HCT116 (cell line): ENCODE results near the gene VWF. TPM values are rescaled to one million over a fixed set of nuclear protein-coding genes. Genes with fewer than 3 reads are reported as not detected.

Experiments
- ATAC-seq: fragments of 200-7000 bp; cut with Tn5 transposase; 2 replicates; pipeline ENCODE4 v1.9.1; 2020; ENCODE audit warnings: mild to moderate bottlenecking, moderate library complexity
- BruUV-seq: library from RNA; stranded (reverse); fragments of 400-500 nt; replicated peaks from 2 replicates; lab custom pipeline; 2021; lab: Mats Ljungman, UMichigan
- CTCF ChIA-PET: fragments of 300-600 bp; sonication (Branson Sonifier 250); formaldehyde crosslinking; loops from one replicate; lab custom pipeline; 2021; ENCODE audit warnings: antibody characterized with exemption; lab: Charles Lee
- POLR2A ChIA-PET: fragments of 300-600, 350-600 bp; sonication (Branson Sonifier 250); formaldehyde crosslinking; loops from one replicate; lab custom pipeline; 2021; ENCODE audit warnings: antibody characterized with exemption; lab: Charles Lee
- RAD21 ChIA-PET, 2 experiments: fragments of 300-600 bp; sonication (Branson Sonifier 250); formaldehyde crosslinking; loops; one replicate each; lab custom pipeline; 2023; ENCODE audit warnings: low total read pairs in 2 of 2; ENCODE audit not compliant: uncharacterized antibody in 2 of 2, unreplicated experiment in 2 of 2, low non-redundant PET in 1 of 2; lab: Charles Lee
- DNase-seq: peaks from one replicate; pipeline ENCODE4 v3.0.0-alpha.2; 2010; ENCODE audit warnings: low read depth, low spot score
- H2AFZ ChIP-seq: fragments of 200-600 bp; shearing (Covaris generic), sonication (generic); 2 replicates; pipeline ENCODE4 v1.6.1; 2017; ENCODE audit warnings: low read depth, mixed run types, mixed read lengths, antibody characterized with exemption, low read length; ENCODE audit not compliant: poor library complexity, severe bottlenecking
- H3K27ac ChIP-seq: 2 replicates; pipeline ENCODE4 v1.5.1; 2012; ENCODE audit warnings: low read depth, low read length
- H3K27me3 ChIP-seq: fragments of 200-600 bp; sonication (generic); 2 replicates; pipeline ENCODE4 v1.6.1; 2016; ENCODE audit warnings: mixed run types, low read length, mixed read lengths; ENCODE audit not compliant: insufficient read depth
- H3K36me3 ChIP-seq, 2 experiments: fragments of 200-500 bp in 1 of 2; fragments of 200-600 bp in 1 of 2; sonication (Bioruptor generic) in 1 of 2; sonication (generic) in 1 of 2; 2 replicates each; pipeline versions ENCODE4 v1.5.1 to v1.6.1; 2014 to 2016; ENCODE audit warnings: low read length in 2 of 2, inconsistent platforms in 1 of 2, mixed read lengths in 1 of 2, mixed run types in 1 of 2; ENCODE audit not compliant: insufficient read depth in 2 of 2, control insufficient read depth in 1 of 2
- H3K4me1 ChIP-seq, 2 experiments: fragments of 200-600 bp in 1 of 2; sonication (generic) in 1 of 2; 2 replicates each; pipeline versions ENCODE4 v1.5.1 to v1.6.1; 2012 to 2017; ENCODE audit warnings: low read length in 2 of 2, inconsistent platforms in 1 of 2, mild to moderate bottlenecking in 1 of 2, mixed read lengths in 1 of 2, mixed run types in 1 of 2, moderate library complexity in 1 of 2; ENCODE audit not compliant: insufficient read depth in 2 of 2, control insufficient read depth in 1 of 2
- H3K4me2 ChIP-seq: fragments of 200-600 bp; sonication (generic); 2 replicates; pipeline ENCODE4 v1.6.1; 2017; ENCODE audit warnings: mixed run types, low read length, mixed read lengths
- H3K4me3 ChIP-seq, 2 experiments: fragments of 200-600 bp in 1 of 2; sonication (generic) in 1 of 2; replicated peaks in 1 of 2; 2 replicates each; pipeline ENCODE4 v1.5.1; 2011 to 2016; ENCODE audit warnings: low read length in 2 of 2, control low read depth in 1 of 2, low read depth in 1 of 2, mild to moderate bottlenecking in 1 of 2, mixed read lengths in 1 of 2, mixed run types in 1 of 2
- H3K79me2 ChIP-seq: fragments of 200-600 bp; sonication (generic); 2 replicates; pipeline ENCODE4 v1.6.1; 2017; ENCODE audit warnings: mild to moderate bottlenecking, mixed run types, low read length, moderate library complexity, mixed read lengths; ENCODE audit not compliant: insufficient read depth
- H3K9ac ChIP-seq: fragments of 200-600 bp; sonication (generic); 2 replicates; pipeline ENCODE4 v1.6.1; 2016; ENCODE audit warnings: low read length, mixed read lengths
- H3K9me2 ChIP-seq: fragments of 200-600 bp; sonication (generic), shearing (Covaris generic); 2 replicates; pipeline ENCODE4 v1.6.1; 2017; ENCODE audit warnings: mixed run types, mild to moderate bottlenecking, moderate library complexity; ENCODE audit not compliant: insufficient read depth
- H3K9me3 ChIP-seq, 2 experiments: fragments of 200-500 bp in 1 of 2; fragments of 200-600 bp in 1 of 2; sonication (Bioruptor generic) in 1 of 2; sonication (generic) in 1 of 2; 2 replicates each; pipeline ENCODE4 v1.6.1; 2014 to 2017; ENCODE audit warnings: low read length in 2 of 2, mixed read lengths in 2 of 2, inconsistent platforms in 1 of 2, low read depth in 1 of 2, mild to moderate bottlenecking in 1 of 2, mixed run types in 1 of 2, moderate library complexity in 1 of 2; ENCODE audit not compliant: control insufficient read depth in 1 of 2, insufficient read depth in 1 of 2
- H4K20me1 ChIP-seq: fragments of 200-600 bp; sonication (generic), shearing (Covaris generic); 2 replicates; pipeline ENCODE4 v1.6.1; 2017; ENCODE audit warnings: mixed run types, mild to moderate bottlenecking, moderate library complexity; ENCODE audit not compliant: insufficient read depth
- CBX3 ChIP-seq: IDR thresholded peaks from 2 replicates; pipeline ENCODE4 v1.6.1; 2012; ENCODE audit warnings: low read depth
- CEBPB ChIP-seq: IDR thresholded peaks from 2 replicates; pipeline ENCODE4 v1.6.1; 2012; ENCODE audit warnings: low read depth
- EGR1 ChIP-seq: IDR thresholded peaks from 2 replicates; pipeline ENCODE4 v1.6.1; 2012; ENCODE audit warnings: low read depth
- EZH2 ChIP-seq: fragments of 200-600 bp; sonication (generic); IDR thresholded peaks from 2 replicates; pipeline ENCODE4 v1.6.1; 2017; ENCODE audit warnings: antibody characterized with exemption, mixed run types
- JUND ChIP-seq: IDR thresholded peaks from 2 replicates; pipeline ENCODE4 v1.6.1; 2012
- SRF ChIP-seq: IDR thresholded peaks from 2 replicates; pipeline ENCODE4 v1.6.1; 2012; ENCODE audit warnings: low read depth
- ZBTB33 ChIP-seq: IDR thresholded peaks from 2 replicates; pipeline ENCODE4 v1.6.1; 2011; ENCODE audit warnings: mild to moderate bottlenecking, low read length, moderate library complexity; ENCODE audit not compliant: insufficient replicate concordance; ENCODE audit errors: extremely low read depth
- ZFX ChIP-seq: fragments of 450-650 bp; IDR thresholded peaks from 2 replicates; pipeline ENCODE4 v1.6.1; 2017
- ZNF274 ChIP-seq: fragments of 200-500 bp; sonication (Bioruptor generic); IDR thresholded peaks from 2 replicates; pipeline ENCODE4 v1.6.1; 2014; ENCODE audit warnings: mild to moderate bottlenecking, low read depth, low read length, inconsistent platforms
- intact Hi-C: fragments of 100-400 bp; cut with micrococcal nuclease; formaldehyde crosslinking; loops from 2 replicates; pipeline ENCODE4 v1.10.0; 2022
- total RNA-seq: library from RNA; stranded (reverse); gene quantifications from one replicate; pipeline ENCODE4 v1.2.1, GENCODE V29; 2021; ENCODE audit not compliant: unreplicated experiment
- TF ChIP-seq, protein P1 (sequence below): IDR thresholded peaks from 2 replicates; pipeline ENCODE4 v1.6.1; 2012; ENCODE audit warnings: low read depth
- TF ChIP-seq, protein P2 (sequence below), 3 experiments: fragments of 200-600 bp in 1 of 3; sonication (generic) in 1 of 3; IDR thresholded peaks in 2 of 3; conservative IDR thresholded peaks in 1 of 3; 2 replicates each; pipeline ENCODE4 v1.5.1; 2012 to 2017; ENCODE audit warnings: low read depth in 2 of 3, low read length in 2 of 3, antibody characterized with exemption in 1 of 3, borderline replicate concordance in 1 of 3, control low read depth in 1 of 3, mild to moderate bottlenecking in 1 of 3, mixed read lengths in 1 of 3, mixed run types in 1 of 3, moderate library complexity in 1 of 3; ENCODE audit not compliant: insufficient read depth in 1 of 3

The VWF gene
- total RNA-seq, 1 experiment from 2014 or later: 0.57 TPM

- Histone ChIP-seq H3K9me3 (no peaks in the 10 kb centered on the region), H3K9me2 (no peaks in the 10 kb centered on the region), H3K79me2 (no peaks in the 10 kb centered on the region), H3K36me3 (no peaks in the 10 kb centered on the region), H3K27me3 (peaks cover 12% of the 10 kb centered on the region; the same call in 1 of the 2 replicates), H3K4me2 (no peak overlapping the region), H3K4me3 (no peak overlapping the region), H4K20me1 (no peaks in the 10 kb centered on the region), H3K4me1 (no peaks in the 10 kb centered on the region), H3K27ac (no peak overlapping the region), H3K9ac (no peak overlapping the region), H2AFZ (no peak overlapping the region)
- ChIA-PET CTCF (no interaction called here), POLR2A (no interaction called here), RAD21 (no interaction called here)
- DNase-seq: no peak
- intact Hi-C loops: no loop called here
- BruUV-seq: no TSS peak
- no peak for ATAC-seq
- TF ChIP-seq ZNF274: no peak
- TF ChIP-seq EGR1: no peak
- no peak for TF ChIP-seq JUND
- TF ChIP-seq CBX3: no peak
- TF ChIP-seq EZH2: no peak
- TF ChIP-seq, protein P1, sequence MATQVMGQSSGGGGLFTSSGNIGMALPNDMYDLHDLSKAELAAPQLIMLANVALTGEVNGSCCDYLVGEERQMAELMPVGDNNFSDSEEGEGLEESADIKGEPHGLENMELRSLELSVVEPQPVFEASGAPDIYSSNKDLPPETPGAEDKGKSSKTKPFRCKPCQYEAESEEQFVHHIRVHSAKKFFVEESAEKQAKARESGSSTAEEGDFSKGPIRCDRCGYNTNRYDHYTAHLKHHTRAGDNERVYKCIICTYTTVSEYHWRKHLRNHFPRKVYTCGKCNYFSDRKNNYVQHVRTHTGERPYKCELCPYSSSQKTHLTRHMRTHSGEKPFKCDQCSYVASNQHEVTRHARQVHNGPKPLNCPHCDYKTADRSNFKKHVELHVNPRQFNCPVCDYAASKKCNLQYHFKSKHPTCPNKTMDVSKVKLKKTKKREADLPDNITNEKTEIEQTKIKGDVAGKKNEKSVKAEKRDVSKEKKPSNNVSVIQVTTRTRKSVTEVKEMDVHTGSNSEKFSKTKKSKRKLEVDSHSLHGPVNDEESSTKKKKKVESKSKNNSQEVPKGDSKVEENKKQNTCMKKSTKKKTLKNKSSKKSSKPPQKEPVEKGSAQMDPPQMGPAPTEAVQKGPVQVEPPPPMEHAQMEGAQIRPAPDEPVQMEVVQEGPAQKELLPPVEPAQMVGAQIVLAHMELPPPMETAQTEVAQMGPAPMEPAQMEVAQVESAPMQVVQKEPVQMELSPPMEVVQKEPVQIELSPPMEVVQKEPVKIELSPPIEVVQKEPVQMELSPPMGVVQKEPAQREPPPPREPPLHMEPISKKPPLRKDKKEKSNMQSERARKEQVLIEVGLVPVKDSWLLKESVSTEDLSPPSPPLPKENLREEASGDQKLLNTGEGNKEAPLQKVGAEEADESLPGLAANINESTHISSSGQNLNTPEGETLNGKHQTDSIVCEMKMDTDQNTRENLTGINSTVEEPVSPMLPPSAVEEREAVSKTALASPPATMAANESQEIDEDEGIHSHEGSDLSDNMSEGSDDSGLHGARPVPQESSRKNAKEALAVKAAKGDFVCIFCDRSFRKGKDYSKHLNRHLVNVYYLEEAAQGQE: no peak
- TF ChIP-seq ZFX: no peak
- no peak for TF ChIP-seq ZBTB33
- TF ChIP-seq CEBPB: no peak
- TF ChIP-seq SRF: no peak
- TF ChIP-seq, protein P2, sequence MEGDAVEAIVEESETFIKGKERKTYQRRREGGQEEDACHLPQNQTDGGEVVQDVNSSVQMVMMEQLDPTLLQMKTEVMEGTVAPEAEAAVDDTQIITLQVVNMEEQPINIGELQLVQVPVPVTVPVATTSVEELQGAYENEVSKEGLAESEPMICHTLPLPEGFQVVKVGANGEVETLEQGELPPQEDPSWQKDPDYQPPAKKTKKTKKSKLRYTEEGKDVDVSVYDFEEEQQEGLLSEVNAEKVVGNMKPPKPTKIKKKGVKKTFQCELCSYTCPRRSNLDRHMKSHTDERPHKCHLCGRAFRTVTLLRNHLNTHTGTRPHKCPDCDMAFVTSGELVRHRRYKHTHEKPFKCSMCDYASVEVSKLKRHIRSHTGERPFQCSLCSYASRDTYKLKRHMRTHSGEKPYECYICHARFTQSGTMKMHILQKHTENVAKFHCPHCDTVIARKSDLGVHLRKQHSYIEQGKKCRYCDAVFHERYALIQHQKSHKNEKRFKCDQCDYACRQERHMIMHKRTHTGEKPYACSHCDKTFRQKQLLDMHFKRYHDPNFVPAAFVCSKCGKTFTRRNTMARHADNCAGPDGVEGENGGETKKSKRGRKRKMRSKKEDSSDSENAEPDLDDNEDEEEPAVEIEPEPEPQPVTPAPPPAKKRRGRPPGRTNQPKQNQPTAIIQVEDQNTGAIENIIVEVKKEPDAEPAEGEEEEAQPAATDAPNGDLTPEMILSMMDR (IDR thresholded peaks at IDR 0.05 in 2 of 3, conservative IDR thresholded peaks at IDR 0.05 in 1 of 3; ENCODE audit: borderline replicate concordance in 1 of 3, insufficient read depth in 1 of 3, low read depth in 2 of 3, low read length in 2 of 3): no peak
- TF ChIP-seq, all 23 proteins: peak for 0
These were observed 180.4 kb downstream of the VWF start for GRCh38 chr12:5944053-5944452.
